ENCODE results near the gene THOC6.
"Not testable (repeated sequence)": the region's sequence is repeated elsewhere in the genome, so short reads cannot be mapped to it uniquely, and the experiment has no call there.

THOC6 gene

GRCh38 chr16:3075946-3076345 lies 52.1 kb downstream of the THOC6 start:
- DNase-seq, result not testable (repeated sequence)

- DNase-seq, result no peak
These were observed 52.7 kb downstream of the THOC6 start for GRCh38 chr16:3076577-3076976.
